Measurements from ENCODE around the gene TEAD1. TPM values are rescaled to one million over a fixed set of nuclear protein-coding genes. Genes with fewer than 3 reads are reported as not detected.
A peak's percentile ranks its signal among the peaks of the same experiment; 100 is the strongest.

The TEAD1 gene
- total and polyA plus RNA-seq, 9 of the 15 experiments (the other 6 are each of a cell fraction or from before 2014, with no cell fraction given) = 1.7 to 17.7 (median 10.8) TPM

GRCh38 chr11:12673924-12674570 is at the start of gene TEAD1 (continued):
- TF ChIP-seq ZNF395 (CRISPR knock-in tag; IDR thresholded peaks at IDR 0.05) (peak; percentile 81; the same call in 1 of the 2 replicates), ZNF589 (CRISPR knock-in tag; IDR thresholded peaks at IDR 0.05; ENCODE audit: low read depth) (peak; percentile 76; the same call in 1 of the 2 replicates), RFX5 (IDR thresholded peaks at IDR 0.05; ENCODE audit: low read depth, low read length) (peak; percentile 58; the same call in 1 of the 2 replicates), ZNF639 (CRISPR knock-in tag; conservative IDR thresholded peaks at IDR 0.05 in 1 of 2, IDR thresholded peaks at IDR 0.05 in 1 of 2) (peak in 1 of 2 experiments; percentile 97; a peak in 2 of 4 replicates), RHOXF2B (CRISPR knock-in tag; conservative IDR thresholded peaks at IDR 0.05) (no peak), SAFB (IDR thresholded peaks at IDR 0.05; ENCODE audit: borderline replicate concordance, low read depth, low read length) (peak; percentile 100), PHF8 (IDR thresholded peaks at IDR 0.05; ENCODE audit: borderline replicate concordance, low read length) (peak; percentile 84), ZBTB9 (CRISPR knock-in tag; IDR thresholded peaks at IDR 0.05) (0 out of 2 replicates have a peak, but pooled peaks have one; percentile 8), KDM2B (CRISPR knock-in tag; IDR thresholded peaks at IDR 0.05) (peak; percentile 58; the same call in 1 of the 2 replicates), RCOR1 (IDR thresholded peaks at IDR 0.05; ENCODE audit: borderline replicate concordance in 1 of 2, low read depth in 2 of 2, low read length in 2 of 2) (peak in 1 of 2 experiments; percentile 54; a peak in 1 of 4 replicates), ZNF384 (IDR thresholded peaks at IDR 0.05; ENCODE audit: low read depth, low read length) (no peak), SP2 (IDR thresholded peaks at IDR 0.05; ENCODE audit: extremely low read depth, low read depth, low read length, poor library complexity, severe bottlenecking) (no peak)
- TF ChIP-seq, protein P1, sequence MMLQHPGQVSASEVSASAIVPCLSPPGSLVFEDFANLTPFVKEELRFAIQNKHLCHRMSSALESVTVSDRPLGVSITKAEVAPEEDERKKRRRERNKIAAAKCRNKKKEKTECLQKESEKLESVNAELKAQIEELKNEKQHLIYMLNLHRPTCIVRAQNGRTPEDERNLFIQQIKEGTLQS (IDR thresholded peaks at IDR 0.05) = peak; percentile 99
- TF ChIP-seq, protein P1 (CRISPR knock-in tag; conservative IDR thresholded peaks at IDR 0.05) = peak; percentile 55; the same call in 1 of the 2 replicates
